A549 treated with RU486 at 1 μM for 4 hours (cell line): ENCODE results near the gene LZTS2. TPM values are rescaled to one million over a fixed set of nuclear protein-coding genes. Genes with fewer than 3 reads are reported as not detected.

Experiments
- total RNA-seq: library from RNA; stranded (reverse); fragments of 200-300 nt; extraction: Qiagen RNA extraction; gene quantifications from 5 replicates; pipeline ENCODE4 v1.2.3, GENCODE V29; 2022; ENCODE audit warnings: low read depth

Gene LZTS2, protein sequence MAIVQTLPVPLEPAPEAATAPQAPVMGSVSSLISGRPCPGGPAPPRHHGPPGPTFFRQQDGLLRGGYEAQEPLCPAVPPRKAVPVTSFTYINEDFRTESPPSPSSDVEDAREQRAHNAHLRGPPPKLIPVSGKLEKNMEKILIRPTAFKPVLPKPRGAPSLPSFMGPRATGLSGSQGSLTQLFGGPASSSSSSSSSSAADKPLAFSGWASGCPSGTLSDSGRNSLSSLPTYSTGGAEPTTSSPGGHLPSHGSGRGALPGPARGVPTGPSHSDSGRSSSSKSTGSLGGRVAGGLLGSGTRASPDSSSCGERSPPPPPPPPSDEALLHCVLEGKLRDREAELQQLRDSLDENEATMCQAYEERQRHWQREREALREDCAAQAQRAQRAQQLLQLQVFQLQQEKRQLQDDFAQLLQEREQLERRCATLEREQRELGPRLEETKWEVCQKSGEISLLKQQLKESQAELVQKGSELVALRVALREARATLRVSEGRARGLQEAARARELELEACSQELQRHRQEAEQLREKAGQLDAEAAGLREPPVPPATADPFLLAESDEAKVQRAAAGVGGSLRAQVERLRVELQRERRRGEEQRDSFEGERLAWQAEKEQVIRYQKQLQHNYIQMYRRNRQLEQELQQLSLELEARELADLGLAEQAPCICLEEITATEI
- 30.7 to 47.3 TPM (median 38.8 TPM) in 5 replicates for total RNA-seq

DNA sequence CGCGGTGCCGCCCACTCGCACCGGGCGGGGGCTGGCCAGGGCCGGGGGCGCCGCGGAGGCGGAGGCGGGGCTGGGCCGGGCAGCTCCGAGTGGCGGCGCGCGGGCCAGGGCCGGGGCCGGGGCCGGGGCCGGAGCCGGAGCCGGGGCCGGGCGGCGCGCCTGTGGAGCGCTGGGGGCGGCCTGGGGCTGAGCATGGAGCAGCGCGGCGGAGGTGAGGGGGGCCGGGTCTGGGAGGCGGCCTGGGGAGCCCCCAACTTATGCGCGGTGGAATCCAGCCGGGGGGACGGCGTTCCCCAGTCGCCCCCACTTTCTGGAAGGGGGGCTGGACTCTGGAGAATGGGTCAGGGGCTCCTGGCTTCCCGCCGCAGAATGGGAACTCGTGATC lies at the start of gene LZTS2:
Gene LZTS2 (plus strand): TSS at position 67 of the 385 bp plus-strand sequence. CDS start 2,731 bp downstream, outside the sequence.

DNA sequence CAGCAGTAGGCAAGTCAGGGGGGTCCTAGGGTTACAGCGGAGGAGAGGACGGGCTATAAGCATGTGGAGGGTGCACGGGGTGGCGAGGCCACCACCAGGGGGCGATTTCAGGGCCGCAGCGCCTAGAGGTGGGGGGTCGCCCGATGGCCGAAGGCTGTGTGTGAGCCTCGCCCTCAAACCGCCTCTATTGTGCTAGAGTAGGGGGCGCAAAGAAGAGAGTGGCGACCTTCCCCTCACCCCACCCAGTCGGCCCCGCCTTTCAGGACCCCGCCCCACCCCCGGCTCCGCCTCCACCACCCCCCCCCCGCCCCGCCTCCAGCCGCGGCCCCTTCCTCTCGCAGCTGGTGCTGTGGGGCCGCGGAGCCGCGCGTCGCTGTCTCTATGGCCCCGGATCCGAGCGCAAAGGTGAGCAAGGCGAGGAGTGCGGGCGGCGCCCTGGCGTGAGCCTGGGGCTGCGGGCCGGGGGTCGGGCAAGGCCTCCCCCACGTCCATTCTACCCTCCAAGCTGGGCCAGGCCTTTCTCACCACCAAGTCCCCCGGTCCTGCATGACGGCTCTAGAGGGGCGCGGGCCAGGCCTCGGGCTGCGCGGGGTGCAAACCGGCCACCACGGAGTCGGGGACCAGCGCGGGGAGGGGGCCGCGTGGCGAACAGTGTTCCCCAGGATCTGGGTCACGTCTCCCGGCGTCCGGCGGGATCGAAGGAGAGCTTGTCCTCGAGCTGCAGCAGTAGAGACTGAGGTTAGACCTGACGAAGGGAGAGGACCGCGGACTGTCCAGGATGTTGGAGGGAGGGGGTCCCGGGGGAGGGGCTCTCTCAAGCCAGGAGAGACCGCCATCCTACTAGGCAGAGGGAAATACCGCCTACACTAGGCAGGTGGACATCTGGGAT lies 30.2 kb upstream of the LZTS2 start, which contains the start of gene SEMA4G:
Gene SEMA4G (plus strand): TSS at position 318 of the 889 bp plus-strand sequence. CDS start 3,409 bp downstream, outside the sequence.

DNA sequence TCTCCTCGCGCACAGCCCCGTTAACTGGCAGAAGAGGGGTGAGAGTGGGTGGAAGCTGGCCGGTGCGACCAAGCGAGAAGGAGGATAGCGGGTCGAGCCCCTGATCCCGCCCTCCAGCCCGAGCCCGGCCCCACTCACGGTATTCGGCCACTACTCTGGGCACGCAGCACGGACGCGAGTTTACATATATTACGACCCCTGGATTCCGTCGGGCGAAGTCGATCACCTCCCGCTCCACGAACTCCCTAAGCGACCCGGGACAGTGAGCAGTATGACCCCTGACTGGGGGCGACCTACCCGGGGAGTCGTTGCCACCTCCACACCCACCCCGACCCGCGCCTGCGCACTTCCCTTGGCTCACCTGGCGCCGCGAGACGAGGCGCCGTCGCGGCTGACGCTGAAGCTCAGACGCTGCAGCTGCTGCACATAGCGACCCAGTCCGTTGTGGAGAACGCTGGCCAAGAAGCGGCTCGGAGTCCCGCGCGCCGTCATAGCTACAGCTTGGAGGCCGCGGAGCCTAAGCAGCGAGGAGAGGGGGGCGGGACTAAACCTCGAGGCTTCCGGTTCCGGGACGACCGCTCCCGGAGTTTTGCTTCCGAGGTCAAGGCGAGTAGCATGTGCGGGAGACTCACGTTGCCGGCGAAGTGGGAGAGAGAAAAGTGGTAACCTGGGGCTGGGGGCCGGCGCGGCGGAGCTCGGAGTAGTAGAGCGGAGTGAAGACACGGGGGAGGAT lies 12.5 kb upstream of the LZTS2 start, which contains the start of the genes MRPL43 and TWNK:
Gene MRPL43 (minus strand): TSS at position 546 of the 733 bp plus-strand sequence. CDS start 54 bp downstream, at position 492.
Gene TWNK (plus strand): TSS at position 592 of the 733 bp plus-strand sequence. CDS start 668 bp downstream, outside the sequence.

DNA sequence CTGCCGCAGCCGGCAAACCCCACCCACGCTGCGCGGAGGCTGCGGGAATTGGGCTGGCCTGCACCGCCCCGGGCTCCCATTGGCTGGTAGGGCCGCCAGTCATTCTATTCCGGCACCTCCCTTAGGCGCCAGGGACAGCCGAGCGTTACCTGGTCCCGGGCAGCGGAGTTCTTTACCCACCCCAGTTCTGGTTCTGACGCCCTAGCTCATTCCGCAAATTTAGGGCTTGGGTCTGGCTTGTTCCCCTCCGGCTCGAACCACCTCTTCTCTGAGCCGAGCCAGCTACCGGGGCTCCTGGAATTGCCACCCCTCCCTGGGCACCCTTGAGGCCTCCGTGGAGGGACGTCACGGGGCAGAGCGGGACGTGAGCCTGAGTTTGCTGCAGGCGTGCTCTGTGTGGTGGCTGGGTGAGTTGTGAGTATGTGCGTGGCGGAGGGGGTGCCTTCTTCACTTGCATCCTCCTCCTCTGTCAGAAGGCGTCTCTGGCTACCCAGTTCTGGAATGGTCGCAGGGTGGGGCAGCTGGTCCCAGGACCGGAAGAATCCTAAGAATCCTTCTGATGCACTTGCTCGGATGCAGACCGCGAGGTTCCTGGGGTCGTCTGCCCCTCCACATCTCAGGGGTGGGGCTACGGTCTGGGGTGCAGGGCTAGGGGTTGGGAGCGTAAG lies 31.7 kb downstream of the LZTS2 start, which contains the start of the genes PDZD7 and SFXN3:
Gene PDZD7 (minus strand): TSS at position 2 of the 668 bp plus-strand sequence. CDS start 910 bp downstream, outside the sequence.
Gene SFXN3 (plus strand): TSS at position 107 of the 668 bp plus-strand sequence. CDS start 3,461 bp downstream, outside the sequence.

Other genes with a start within 250 kb of the LZTS2 start
- 5.7 to 10.5 TPM (median 9.6 TPM) in 5 replicates for gene SLF2, start 86.8 kb upstream of the LZTS2 start, total RNA-seq
- gene SEMA4G, start 30.3 kb upstream of the LZTS2 start, total RNA-seq: 8.3 to 11.0 TPM (median 9.7 TPM) in 5 replicates
- gene MRPL43, start 12.3 kb upstream of the LZTS2 start, total RNA-seq: 76.3 to 106 TPM (median 97.8 TPM) in 5 replicates
- 40.4 to 51.7 TPM (median 47.3 TPM) in 5 replicates for gene TWNK, start 12.3 kb upstream of the LZTS2 start, total RNA-seq
- 0.61 to 1.1 TPM (median 0.63 TPM) in 5 replicates for gene PDZD7, start 31.3 kb downstream of the LZTS2 start, total RNA-seq
- 39.7 to 48.0 TPM (median 42.5 TPM) in 5 replicates for gene SFXN3, start 31.4 kb downstream of the LZTS2 start, total RNA-seq
- 1.9 to 3.1 TPM (median 2.6 TPM) in 5 replicates for gene KAZALD1, start 62.2 kb downstream of the LZTS2 start, total RNA-seq
- not detected in 5 replicates for gene TLX1, start 131.5 kb downstream of the LZTS2 start, total RNA-seq
- gene LBX1, start 229.7 kb downstream of the LZTS2 start, total RNA-seq: not detected in 5 replicates